ENCODE measurements around the gene IMPDH2.

The IMPDH2 gene

DNA sequence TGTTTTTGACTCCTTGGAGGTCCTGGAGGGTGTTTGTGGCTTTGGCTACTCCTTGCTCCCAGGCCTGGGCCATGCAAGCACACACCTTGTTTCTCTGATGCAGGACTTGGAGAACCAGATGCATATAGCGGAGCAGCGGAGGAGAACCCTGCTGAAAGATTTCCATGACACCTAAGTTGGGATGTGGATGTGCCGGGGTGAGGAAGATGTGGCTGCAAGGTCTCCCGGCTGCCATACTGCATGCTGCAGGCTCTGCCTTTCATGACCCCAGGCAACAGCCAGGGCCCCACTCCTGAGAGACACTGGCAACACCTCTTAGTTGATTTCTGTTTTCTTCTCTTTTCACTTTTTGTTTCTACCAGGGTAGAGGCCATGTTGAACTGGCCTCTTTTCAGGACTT, 46.1 kb downstream of the IMPDH2 start:
- DNase-seq: no peak

DNA sequence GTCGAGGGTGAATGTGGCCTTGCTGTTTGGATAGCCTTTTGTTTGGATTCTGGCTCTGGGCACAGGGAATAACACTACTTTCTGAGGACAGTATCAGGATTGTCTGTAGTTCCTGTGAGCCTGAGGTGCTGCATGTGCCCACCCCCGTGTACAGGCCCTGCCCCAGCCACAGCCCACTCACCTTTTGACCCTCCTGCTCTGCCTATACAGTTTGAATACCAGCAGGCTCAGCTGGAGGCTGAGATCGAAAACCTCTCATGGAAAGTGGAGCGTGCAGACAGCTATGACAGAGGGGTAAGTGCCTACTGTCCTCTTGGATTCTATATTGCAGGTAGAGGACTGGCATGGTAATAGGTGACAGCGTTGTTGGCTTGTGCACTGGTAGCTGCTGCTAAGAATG, 46.5 kb downstream of the IMPDH2 start:
- DNase-seq: no peak

DNA sequence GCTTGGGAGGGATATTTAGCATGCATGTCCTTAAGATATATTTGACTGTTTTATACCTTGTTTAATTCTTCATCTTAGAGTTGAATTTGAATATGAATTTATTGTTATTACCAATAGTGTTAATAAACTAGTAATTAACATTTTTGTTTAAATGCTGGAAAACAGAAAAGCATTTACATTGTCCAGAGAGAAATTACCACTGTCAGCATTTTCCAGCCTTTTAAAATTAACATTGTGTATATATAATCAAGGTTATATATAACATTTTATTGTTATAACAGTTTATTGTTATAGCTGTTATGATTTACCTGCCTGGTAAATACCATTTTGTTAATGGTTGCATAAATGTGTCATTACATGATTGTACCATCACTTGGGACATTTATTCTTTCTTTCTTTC, 47.2 kb downstream of the IMPDH2 start:
- no peak for DNase-seq

DNA sequence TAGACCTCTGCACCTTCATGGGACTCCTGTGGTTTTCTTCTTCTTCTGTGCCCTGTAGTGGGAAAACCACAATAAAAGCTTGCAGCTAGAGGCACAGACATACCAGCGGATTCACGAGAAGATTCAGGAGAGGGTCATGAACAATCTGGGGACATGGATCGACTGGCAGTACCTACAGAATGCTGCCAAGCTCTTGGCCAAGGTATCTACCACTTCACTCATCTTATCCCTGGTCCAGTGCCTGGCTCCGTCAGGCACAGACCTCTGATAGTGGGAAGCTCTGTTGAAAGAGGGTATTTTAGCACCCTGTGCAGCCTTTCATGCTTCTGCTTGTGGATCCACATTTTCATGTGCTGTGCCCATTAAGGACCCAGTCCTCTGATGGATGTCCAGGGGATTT, 48.9 kb downstream of the IMPDH2 start:
- no peak for DNase-seq

DNA sequence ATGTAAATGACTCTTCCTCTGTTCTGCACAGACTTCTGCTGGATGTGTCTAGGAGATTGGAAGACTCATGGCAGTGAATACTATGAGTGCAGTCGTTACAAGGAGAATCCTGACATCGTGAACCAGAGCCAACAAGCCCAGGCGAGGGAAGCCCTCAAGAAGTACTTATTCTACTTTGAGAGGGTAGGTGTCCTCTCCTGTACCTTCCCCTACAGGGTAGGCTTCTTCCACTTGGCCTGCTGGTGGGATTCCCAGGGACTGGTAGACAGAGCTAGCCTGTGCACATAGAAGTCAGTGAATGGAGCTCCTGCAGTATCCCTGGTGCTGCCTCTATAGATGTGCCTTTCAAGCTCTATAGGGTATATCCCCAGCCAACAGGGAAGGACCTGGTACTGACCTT, 49.7 kb downstream of the IMPDH2 start:
- DNase-seq: no peak

All from right kidney (tissue), 1 donor.